Esophagus muscularis mucosa (tissue), 4 donors: ENCODE data around the gene DCN. TPM values are rescaled to one million over a fixed set of nuclear protein-coding genes. Genes with fewer than 3 reads are reported as not detected.

Experiments used
- DNase-seq: peaks from one replicate; pipeline ENCODE4 v3.0.0-alpha.2; 2017; ENCODE audit errors: extremely low spot score
- H3K27ac ChIP-seq, 4 donors: fragments of 200-600 bp; sonication (generic); replicated peaks in 1 of 4; 1 replicate in 3 of 4; 2 replicates in 1 of 4; pipeline ENCODE4 v1.5.1; 2016 to 2019; ENCODE audit warnings: mild to moderate bottlenecking in 1 of 4
- H3K27me3 ChIP-seq, 4 donors: fragments of 200-600 bp; sonication (generic); one replicate each; pipeline versions ENCODE4 v1.5.1 to v1.6.0; 2016 to 2019
- H3K36me3 ChIP-seq, 4 donors: fragments of 200-600 bp; sonication (generic); one replicate each; pipeline ENCODE4 v1.5.1; 2016 to 2019
- H3K4me1 ChIP-seq, 4 donors: fragments of 200-600 bp; sonication (generic); one replicate each; pipeline ENCODE4 v1.5.1; 2016 to 2019
- H3K4me3 ChIP-seq, 4 donors: fragments of 200-600 bp; sonication (generic); 1 replicate in 2 of 4; 2 replicates in 2 of 4; pipeline ENCODE4 v1.5.1; 2016 to 2019; ENCODE audit warnings: mild to moderate bottlenecking in 4 of 4, moderate library complexity in 1 of 4
- H3K9me3 ChIP-seq, 4 donors: fragments of 200-600 bp; sonication (generic); 1 replicate in 3 of 4; 2 replicates in 1 of 4; pipeline ENCODE4 v1.5.1; 2016 to 2019
- CTCF ChIP-seq, 3 experiments: fragments of 200-600 bp in 2 of 3; fragments of 450-650 bp in 1 of 3; sonication (generic) in 2 of 3; IDR thresholded peaks; one replicate each; pipeline ENCODE4 v1.5.1; 2017 to 2019; ENCODE audit warnings: antibody characterized with exemption in 3 of 3, mild to moderate bottlenecking in 2 of 3, moderate library complexity in 1 of 3
- EP300 ChIP-seq: sonication (generic); formaldehyde crosslinking; IDR thresholded peaks from one replicate; pipeline ENCODE4 v1.6.1; 2017; ENCODE audit warnings: antibody characterized with exemption
- POLR2A ChIP-seq: fragments of 450-650 bp; IDR thresholded peaks from one replicate; pipeline ENCODE4 v1.6.1; 2017; ENCODE audit warnings: antibody characterized with exemption, moderate library complexity, mild to moderate bottlenecking, low read depth
- POLR2AphosphoS5 ChIP-seq, 2 donors: sonication (generic); formaldehyde crosslinking; IDR thresholded peaks; one replicate each; pipeline ENCODE4 v1.6.1; 2017; ENCODE audit warnings: antibody characterized with exemption in 2 of 2
- WGBS: methylation state at CpG from one replicate; pipeline ENCODE4 v1.1.5; 2018; 5-methylcytosine and 5-hydroxymethylcytosine counted together
- intact Hi-C: fragments of 100-400 bp; cut with DNase I; formaldehyde crosslinking; loops from one replicate; pipeline ENCODE4 v1.15.1; 2023
- total RNA-seq, 4 donors: library from RNA; depleted of rRNA; stranded (reverse); fragments of >200 nt; gene quantifications; one replicate each; pipeline versions ENCODE4 v1.1.0 to v1.2.1, GENCODE V29; 2016

The DCN gene
- total RNA-seq, 4 donors from 2014 or later, result 1,186 to 2,089 (median 1,762) TPM

- TF ChIP-seq EP300 (no peak), POLR2A (no peak)
- no peak overlapping the region for H3K4me3 ChIP-seq
- H3K9me3 ChIP-seq, result no peaks in the 10 kb centered on the region
- no peak overlapping the region for H3K27ac ChIP-seq
- no peak for DNase-seq
- H3K36me3 ChIP-seq, result no peaks in the 10 kb centered on the region
- H3K4me1 ChIP-seq, result no peaks in the 10 kb centered on the region
- intact Hi-C loops, result no loop called here
- no peaks in the 10 kb centered on the region for H3K27me3 ChIP-seq
These were observed 79.5 kb downstream of the DCN start for GRCh38 chr12:91103101-91103500.

- DNase-seq, result no peak
- Histone ChIP-seq H3K36me3 (no peaks in the 10 kb centered on the region), H3K27ac (no peak overlapping the region), H3K4me3 (no peak overlapping the region), H3K4me1 (no peaks in the 10 kb centered on the region), H3K27me3 (no peaks in the 10 kb centered on the region), H3K9me3 (no peaks in the 10 kb centered on the region)
- WGBS, result 75% methylated on average over 2 of the region's 2 CpGs
- intact Hi-C loops, result no loop called here
- no peak for TF ChIP-seq POLR2A
- TF ChIP-seq EP300, result no peak
- TF ChIP-seq CTCF (IDR thresholded peaks at IDR 0.05), result no peak
- TF ChIP-seq POLR2AphosphoS5 (IDR thresholded peaks at IDR 0.05), result no peak
These were observed 81.7 kb downstream of the DCN start for GRCh38 chr12:91100906-91101305.

GRCh38 chr12:91099836-91100235 lies 82.8 kb downstream of the DCN start:
- 79% methylated on average over 2 of the region's 2 CpGs for WGBS
- H3K4me3 ChIP-seq, result no peak overlapping the region
- no peak for TF ChIP-seq POLR2AphosphoS5 (IDR thresholded peaks at IDR 0.05)
- no peak for TF ChIP-seq CTCF (IDR thresholded peaks at IDR 0.05)
- TF ChIP-seq EP300, result no peak
- no peak for TF ChIP-seq POLR2A
- no peak overlapping the region for H3K27ac ChIP-seq
- no peaks in the 10 kb centered on the region for H3K27me3 ChIP-seq
- no peaks in the 10 kb centered on the region for H3K36me3 ChIP-seq
- DNase-seq, result no peak
- intact Hi-C loops, result no loop called here
- H3K4me1 ChIP-seq, result no peaks in the 10 kb centered on the region
- H3K9me3 ChIP-seq, result no peaks in the 10 kb centered on the region

GRCh38 chr12:91099341-91099740 lies 83.3 kb downstream of the DCN start:
- TF ChIP-seq POLR2A (no peak), POLR2AphosphoS5 (IDR thresholded peaks at IDR 0.05) (no peak), CTCF (IDR thresholded peaks at IDR 0.05) (no peak), EP300 (no peak)
- Histone ChIP-seq H3K9me3 (no peaks in the 10 kb centered on the region), H3K4me1 (no peaks in the 10 kb centered on the region), H3K4me3 (no peak overlapping the region), H3K27ac (no peak overlapping the region), H3K27me3 (no peaks in the 10 kb centered on the region), H3K36me3 (no peaks in the 10 kb centered on the region)
- no peak for DNase-seq
- intact Hi-C loops, result no loop called here
- 48% methylated on average over 2 of the region's 2 CpGs for WGBS

- intact Hi-C loops, result no loop called here
These were observed 83.7 kb downstream of the DCN start for GRCh38 chr12:91098941-91099340.

More at GRCh38 chr12:91098941-91099340, 83.7 kb downstream of the DCN start:
- no peak for DNase-seq
- Histone ChIP-seq H3K4me1 (no peaks in the 10 kb centered on the region), H3K27ac (no peak overlapping the region), H3K27me3 (no peaks in the 10 kb centered on the region), H3K36me3 (no peaks in the 10 kb centered on the region), H3K9me3 (no peaks in the 10 kb centered on the region), H3K4me3 (no peak overlapping the region)
- 30% methylated on average over 3 of the region's 3 CpGs for WGBS
- no peak for TF ChIP-seq EP300
- TF ChIP-seq CTCF (IDR thresholded peaks at IDR 0.05), result no peak
